ENCODE data around the gene RFX3. TPM values are rescaled to one million over a fixed set of nuclear protein-coding genes. Genes with fewer than 3 reads are reported as not detected.

The RFX3 gene
- total RNA-seq, 4 donors from 2014 or later: 2.1 to 11.5 (median 7.3) TPM

- TF ChIP-seq CTCF (IDR thresholded peaks at IDR 0.05 in 4 of 5, conservative IDR thresholded peaks at IDR 0.05 in 1 of 5): no peak
- TF ChIP-seq POLR2A (IDR thresholded peaks at IDR 0.05): no peak
- ATAC-seq: no peak
- no peaks in the 10 kb centered on the region for H3K36me3 ChIP-seq
- no peaks in the 10 kb centered on the region for H3K4me1 ChIP-seq
- H3K27ac ChIP-seq: no peak overlapping the region
- intact Hi-C loops (cut with DNase I; ENCODE audit: low total_unique reads) (no loop called here), in situ Hi-C loops (cut with MboI; ENCODE audit: low sequenced_read_pairs in 4 of 4) (loop anchor here in 2 of 4 donors (25.0 kb wide), 2 partner anchors 110 to 885 kb away; no protein-coding TSS in a partner anchor)
- H3K9me3 ChIP-seq: no peaks in the 10 kb centered on the region
- no peak overlapping the region for H3K4me3 ChIP-seq
- no peaks in the 10 kb centered on the region for H3K27me3 ChIP-seq
- no peak for DNase-seq
These were observed 73.8 kb downstream of the RFX3 start for GRCh38 chr9:3451956-3452355.

GRCh38 chr9:3447788-3448187 is 78.0 kb downstream of the RFX3 start:
- ATAC-seq (no peak), DNase-seq (no peak)
- TF ChIP-seq CTCF (IDR thresholded peaks at IDR 0.05 in 4 of 5, conservative IDR thresholded peaks at IDR 0.05 in 1 of 5): no peak
- no peak for TF ChIP-seq POLR2A (IDR thresholded peaks at IDR 0.05)
- Histone ChIP-seq H3K36me3 (no peaks in the 10 kb centered on the region), H3K4me3 (no peak overlapping the region), H3K27me3 (no peaks in the 10 kb centered on the region), H3K27ac (no peak overlapping the region), H3K4me1 (no peaks in the 10 kb centered on the region), H3K9me3 (no peaks in the 10 kb centered on the region)
- intact Hi-C loops (cut with DNase I; ENCODE audit: low total_unique reads) (no loop called here), in situ Hi-C loops (cut with MboI; ENCODE audit: low sequenced_read_pairs in 4 of 4) (loop anchor here in 1 of 4 donors (25.0 kb wide), 1 partner anchor 210 kb away; no protein-coding TSS in a partner anchor)

GRCh38 chr9:3447143-3447542 is 78.7 kb downstream of the RFX3 start:
- no peaks in the 10 kb centered on the region for H3K27me3 ChIP-seq
- H3K9me3 ChIP-seq: no peaks in the 10 kb centered on the region
- ATAC-seq (no peak), DNase-seq (no peak)
- no peak overlapping the region for H3K4me3 ChIP-seq
- H3K27ac ChIP-seq: no peak overlapping the region
- H3K4me1 ChIP-seq: no peaks in the 10 kb centered on the region
- TF ChIP-seq POLR2A (IDR thresholded peaks at IDR 0.05) (no peak), CTCF (IDR thresholded peaks at IDR 0.05 in 4 of 5, conservative IDR thresholded peaks at IDR 0.05 in 1 of 5) (no peak)
- intact Hi-C loops (cut with DNase I; ENCODE audit: low total_unique reads): no loop called here
- in situ Hi-C loops (cut with MboI; ENCODE audit: low sequenced_read_pairs in 4 of 4): loop anchor here in 1 of 4 donors (25.0 kb wide), 1 partner anchor 210 kb away; no protein-coding TSS in a partner anchor
- H3K36me3 ChIP-seq: no peaks in the 10 kb centered on the region

GRCh38 chr9:3446313-3446712 is 79.5 kb downstream of the RFX3 start:
- Histone ChIP-seq H3K9me3 (no peaks in the 10 kb centered on the region), H3K27ac (no peak overlapping the region), H3K36me3 (no peaks in the 10 kb centered on the region), H3K27me3 (no peaks in the 10 kb centered on the region), H3K4me3 (no peak overlapping the region), H3K4me1 (no peaks in the 10 kb centered on the region)
- intact Hi-C loops (cut with DNase I; ENCODE audit: low total_unique reads) (no loop called here), in situ Hi-C loops (cut with MboI; ENCODE audit: low sequenced_read_pairs in 4 of 4) (loop anchor here in 1 of 4 donors (25.0 kb wide), 1 partner anchor 209 kb away; no protein-coding TSS in a partner anchor)
- TF ChIP-seq CTCF (IDR thresholded peaks at IDR 0.05 in 4 of 5, conservative IDR thresholded peaks at IDR 0.05 in 1 of 5) (no peak), POLR2A (IDR thresholded peaks at IDR 0.05) (no peak)
- ATAC-seq: no peak
- no peak for DNase-seq

- Histone ChIP-seq H3K27ac (no peak overlapping the region), H3K36me3 (no peaks in the 10 kb centered on the region), H3K27me3 (no peaks in the 10 kb centered on the region), H3K4me3 (no peak overlapping the region), H3K4me1 (no peaks in the 10 kb centered on the region), H3K9me3 (no peaks in the 10 kb centered on the region)
- DNase-seq: no peak
- in situ Hi-C loops (cut with MboI; ENCODE audit: low sequenced_read_pairs in 4 of 4) (loop anchor here in 1 of 4 donors (25.0 kb wide), 1 partner anchor 207 kb away; no protein-coding TSS in a partner anchor), intact Hi-C loops (cut with DNase I; ENCODE audit: low total_unique reads) (loop anchor here (5.0 kb wide), 1 partner anchor 97 kb away; no protein-coding TSS in a partner anchor)
- no peak for TF ChIP-seq POLR2A (IDR thresholded peaks at IDR 0.05)
- TF ChIP-seq CTCF (IDR thresholded peaks at IDR 0.05 in 4 of 5, conservative IDR thresholded peaks at IDR 0.05 in 1 of 5): no peak
- ATAC-seq: no peak
These were observed 81.8 kb downstream of the RFX3 start for GRCh38 chr9:3444016-3444415.

All from gastrocnemius medialis (tissue), 4 donors.